Measurements from ENCODE around the gene DENND4A. TPM values are rescaled to one million over a fixed set of nuclear protein-coding genes. Genes with fewer than 3 reads are reported as not detected.
A peak's percentile ranks its signal among the peaks of the same experiment; 100 is the strongest.
"Not testable (repeated sequence)": the region's sequence is repeated elsewhere in the genome, so short reads cannot be mapped to it uniquely, and the experiment has no call there.

DENND4A gene
- total and polyA plus RNA-seq, 9 of the 15 experiments (the other 6 are each of a cell fraction or from before 2014, with no cell fraction given) = 6.8 to 32.3 (median 19.9) TPM

DNA sequence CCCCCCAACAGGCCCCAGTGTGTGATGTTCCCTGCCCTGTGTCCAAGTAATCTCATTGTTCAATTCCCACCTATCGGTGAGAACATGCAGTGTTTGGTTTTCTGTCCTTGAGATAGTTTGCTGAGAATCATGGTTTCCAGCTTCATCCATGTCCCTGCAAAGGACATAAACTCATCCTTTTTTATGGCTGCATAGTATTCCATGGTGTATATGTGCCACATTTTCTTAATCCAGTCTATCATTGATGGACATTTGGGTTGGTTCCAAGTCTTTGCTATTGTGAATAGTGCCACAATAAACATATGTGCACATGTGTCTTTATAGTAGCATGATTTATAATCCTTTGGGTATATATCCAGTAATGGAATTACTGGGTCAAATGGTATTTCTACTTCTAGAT lies 176.2 kb downstream of the DENND4A start:
- peaks cover 2 to 24% of the 10 kb centered on the region in 2 experiments; a peak in 3 of 5 replicates for H3K4me1 ChIP-seq (replicated peaks in 1 of 2; ENCODE audit: control insufficient read depth in 2 of 2, insufficient read depth in 2 of 2, low read length in 2 of 2)
- H3K9me3 ChIP-seq (replicated peaks; ENCODE audit: control insufficient read depth, insufficient read depth, low read depth, low read length); H4K20me1 ChIP-seq (replicated peaks; ENCODE audit: control insufficient read depth, insufficient read depth, low read length); FAIRE-seq; H3K27me3 ChIP-seq (ENCODE audit: control insufficient read depth in 2 of 2, insufficient read depth in 2 of 2, low read length in 2 of 2); H3K79me2 ChIP-seq (ENCODE audit: control insufficient read depth, insufficient read depth, low read length); H3K27ac ChIP-seq (ENCODE audit: extremely low read depth, low read depth, low read length); H3K9ac ChIP-seq (ENCODE audit: insufficient read depth in 1 of 2, low read depth in 2 of 2, low read length in 2 of 2); BruUV-seq (replicated peaks); CTCF ChIA-PET (ENCODE audit: low intra/inter-chr PET ratio); ATAC-seq; H3K36me3 ChIP-seq (ENCODE audit: control insufficient read depth, insufficient read depth, low read length); H3K9me1 ChIP-seq (ENCODE audit: control insufficient read depth, insufficient read depth, low read length); in situ Hi-C loops (cut with MboI); H3K4me3 ChIP-seq; H3K4me2 ChIP-seq (ENCODE audit: insufficient read depth, low read length); DNase-seq (ENCODE audit: extremely low read depth in 1 of 4, low spot score in 3 of 4); H2AFZ ChIP-seq (ENCODE audit: low read depth, low read length); POLR2A ChIA-PET: not testable (repeated sequence)
- WGBS (ENCODE audit: insufficient coverage, low coverage, missing lambda C conversion rate) = 45% methylated on average over 1 of the region's 1 CpG
- TF ChIP-seq BCOR (IDR thresholded peaks at IDR 0.05) = peak; percentile 67
- peak; percentile 51 for TF ChIP-seq ZNF146 (CRISPR knock-in tag; IDR thresholded peaks at IDR 0.05; ENCODE audit: unreplicated experiment)
- intact Hi-C loops (cut with micrococcal nuclease) = loop anchor here (10.0 kb wide), 1 partner anchor 359 kb away; no protein-coding TSS in a partner anchor

DNA sequence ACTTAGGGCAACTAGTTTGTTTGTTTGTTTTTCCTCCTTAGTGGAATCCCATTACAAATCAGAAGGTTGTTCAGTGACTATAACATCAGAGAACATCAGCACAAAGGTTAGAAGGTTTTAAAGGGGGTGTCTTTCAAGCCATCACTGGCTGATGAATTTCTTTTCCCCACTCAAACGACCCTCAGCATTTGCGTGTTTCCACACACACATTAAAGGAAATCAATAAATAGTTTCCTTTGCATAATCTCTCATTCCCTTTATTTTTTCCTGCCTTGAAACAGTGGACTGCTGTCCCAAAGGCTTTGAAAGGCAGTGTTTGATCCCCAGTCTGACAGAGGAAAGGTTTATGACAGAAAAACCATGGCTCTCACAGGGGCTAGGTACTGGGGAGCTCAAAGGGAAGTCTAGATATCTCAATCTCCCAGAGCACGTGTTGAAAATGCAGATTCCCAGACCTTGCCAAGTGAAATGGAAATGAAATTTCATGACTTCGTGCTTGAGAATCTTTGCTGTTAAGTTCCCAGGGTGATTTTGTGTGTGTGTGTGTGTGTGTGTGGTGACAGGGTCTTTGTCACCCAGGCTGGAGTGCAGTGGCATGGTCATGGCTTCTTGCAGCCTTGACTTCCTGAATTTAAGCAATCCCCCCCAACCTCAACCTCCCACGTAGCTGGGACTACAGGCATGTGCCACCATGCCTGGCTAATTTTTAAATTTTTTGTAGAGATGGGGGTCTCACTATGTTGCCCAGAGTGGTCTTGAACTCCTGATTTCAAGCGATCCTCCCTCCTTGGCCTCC lies 178.9 kb downstream of the DENND4A start:
- FAIRE-seq = no peak
- ChIA-PET POLR2A (interaction anchor here (0.7 to 1.1 kb wide), 3 partner anchors 8 to 96 kb away, joined by 3 to 4 read pairs (median 4); partner anchors contain the start of genes DPP8 and SLC24A1), CTCF (ENCODE audit: low intra/inter-chr PET ratio) (no interaction called here)
- H3K9me1 ChIP-seq (ENCODE audit: control insufficient read depth, insufficient read depth, low read length) = no peaks in the 10 kb centered on the region
- intact Hi-C loops (cut with micrococcal nuclease) = loop anchor here (10.0 kb wide), 1 partner anchor 362 kb away; no protein-coding TSS in a partner anchor
- peak overlapping the region; percentile 97 for H2AFZ ChIP-seq (ENCODE audit: low read depth, low read length)
- peak overlapping the region; percentile 91; the same call in 1 of the 2 replicates for H3K4me2 ChIP-seq (ENCODE audit: insufficient read depth, low read length)
- in situ Hi-C loops (cut with MboI) = no loop called here
- no peak overlapping the region; a peak in 1 of 4 replicates for H3K9ac ChIP-seq (ENCODE audit: insufficient read depth in 1 of 2, low read depth in 2 of 2, low read length in 2 of 2)
- peak overlapping the region; percentile 31; the same call in 1 of the 3 replicates for H3K27ac ChIP-seq (ENCODE audit: extremely low read depth, low read depth, low read length)
- no peak for DNase-seq (ENCODE audit: extremely low read depth in 1 of 4, low spot score in 3 of 4)
- no TSS peak for BruUV-seq (replicated peaks)
- H3K36me3 ChIP-seq (ENCODE audit: control insufficient read depth, insufficient read depth, low read length) = no peaks in the 10 kb centered on the region; the same call in 2 of the 3 replicates
- H3K4me3 ChIP-seq = no peak overlapping the region
- H3K27me3 ChIP-seq (ENCODE audit: control insufficient read depth in 2 of 2, insufficient read depth in 2 of 2, low read length in 2 of 2) = no peaks in the 10 kb centered on the region
- ATAC-seq = no peak
- H3K4me1 ChIP-seq (replicated peaks in 1 of 2; ENCODE audit: control insufficient read depth in 2 of 2, insufficient read depth in 2 of 2, low read length in 2 of 2) = peaks cover 8 to 21% of the 10 kb centered on the region in 2 experiments; a peak in 4 of 5 replicates
- H3K9me3 ChIP-seq (replicated peaks; ENCODE audit: control insufficient read depth, insufficient read depth, low read depth, low read length) = no peaks in the 10 kb centered on the region
- H4K20me1 ChIP-seq (replicated peaks; ENCODE audit: control insufficient read depth, insufficient read depth, low read length) = no peaks in the 10 kb centered on the region
- WGBS (ENCODE audit: insufficient coverage, low coverage, missing lambda C conversion rate) = 30% methylated on average over 6 of the region's 6 CpGs
- H3K79me2 ChIP-seq (ENCODE audit: control insufficient read depth, insufficient read depth, low read length) = peaks cover 36% of the 10 kb centered on the region
- TF ChIP-seq CBX8 (IDR thresholded peaks at IDR 0.05; ENCODE audit: borderline replicate concordance, extremely low read depth, low read depth, low read length, poor library complexity, severe bottlenecking) = no peak
- TF ChIP-seq, protein P1, sequence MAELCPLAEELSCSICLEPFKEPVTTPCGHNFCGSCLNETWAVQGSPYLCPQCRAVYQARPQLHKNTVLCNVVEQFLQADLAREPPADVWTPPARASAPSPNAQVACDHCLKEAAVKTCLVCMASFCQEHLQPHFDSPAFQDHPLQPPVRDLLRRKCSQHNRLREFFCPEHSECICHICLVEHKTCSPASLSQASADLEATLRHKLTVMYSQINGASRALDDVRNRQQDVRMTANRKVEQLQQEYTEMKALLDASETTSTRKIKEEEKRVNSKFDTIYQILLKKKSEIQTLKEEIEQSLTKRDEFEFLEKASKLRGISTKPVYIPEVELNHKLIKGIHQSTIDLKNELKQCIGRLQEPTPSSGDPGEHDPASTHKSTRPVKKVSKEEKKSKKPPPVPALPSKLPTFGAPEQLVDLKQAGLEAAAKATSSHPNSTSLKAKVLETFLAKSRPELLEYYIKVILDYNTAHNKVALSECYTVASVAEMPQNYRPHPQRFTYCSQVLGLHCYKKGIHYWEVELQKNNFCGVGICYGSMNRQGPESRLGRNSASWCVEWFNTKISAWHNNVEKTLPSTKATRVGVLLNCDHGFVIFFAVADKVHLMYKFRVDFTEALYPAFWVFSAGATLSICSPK (IDR thresholded peaks at IDR 0.05; ENCODE audit: borderline replicate concordance) = no peak
- TF ChIP-seq, protein P2, sequence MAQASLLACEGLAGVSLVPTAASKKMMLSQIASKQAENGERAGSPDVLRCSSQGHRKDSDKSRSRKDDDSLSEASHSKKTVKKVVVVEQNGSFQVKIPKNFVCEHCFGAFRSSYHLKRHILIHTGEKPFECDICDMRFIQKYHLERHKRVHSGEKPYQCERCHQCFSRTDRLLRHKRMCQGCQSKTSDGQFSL (CRISPR knock-in tag; IDR thresholded peaks at IDR 0.05) = peak; percentile 56; the same call in 1 of the 2 replicates
- TF ChIP-seq, protein P2 (tag; IDR thresholded peaks at IDR 0.05) = no peak
- peak; percentile 28; the same call in 1 of the 2 replicates for TF ChIP-seq L3MBTL2 (IDR thresholded peaks at IDR 0.05)
- no peak for TF ChIP-seq GTF2A2 (tag; IDR thresholded peaks at IDR 0.05)
- TF ChIP-seq, protein P3, sequence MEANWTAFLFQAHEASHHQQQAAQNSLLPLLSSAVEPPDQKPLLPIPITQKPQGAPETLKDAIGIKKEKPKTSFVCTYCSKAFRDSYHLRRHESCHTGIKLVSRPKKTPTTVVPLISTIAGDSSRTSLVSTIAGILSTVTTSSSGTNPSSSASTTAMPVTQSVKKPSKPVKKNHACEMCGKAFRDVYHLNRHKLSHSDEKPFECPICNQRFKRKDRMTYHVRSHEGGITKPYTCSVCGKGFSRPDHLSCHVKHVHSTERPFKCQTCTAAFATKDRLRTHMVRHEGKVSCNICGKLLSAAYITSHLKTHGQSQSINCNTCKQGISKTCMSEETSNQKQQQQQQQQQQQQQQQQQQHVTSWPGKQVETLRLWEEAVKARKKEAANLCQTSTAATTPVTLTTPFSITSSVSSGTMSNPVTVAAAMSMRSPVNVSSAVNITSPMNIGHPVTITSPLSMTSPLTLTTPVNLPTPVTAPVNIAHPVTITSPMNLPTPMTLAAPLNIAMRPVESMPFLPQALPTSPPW (CRISPR knock-in tag; IDR thresholded peaks at IDR 0.05) = no peak
